ENCODE results near the gene RNF187. TPM values are rescaled to one million over a fixed set of nuclear protein-coding genes. Genes with fewer than 3 reads are reported as not detected.

Gene RNF187
- total RNA-seq, 2 experiments from 2014 or later, result 257 to 478 TPM

DNA sequence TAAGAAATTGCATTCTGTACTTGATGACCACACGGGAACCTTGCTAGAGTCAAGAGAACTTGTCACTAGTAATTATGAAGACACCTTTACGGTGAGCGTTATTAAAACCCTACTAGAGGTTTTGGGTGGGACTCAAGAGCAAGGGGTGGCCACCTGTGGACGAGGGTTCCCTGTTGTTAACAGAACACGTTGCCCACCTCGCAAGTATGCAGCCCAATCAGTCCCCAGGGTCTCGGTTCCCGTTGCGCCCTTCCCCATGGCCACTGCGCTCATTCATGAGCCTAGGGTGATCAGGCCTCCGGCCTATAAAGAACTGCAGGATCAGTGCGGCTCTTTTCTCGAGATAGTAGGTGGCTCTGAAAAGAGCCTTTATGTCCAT is 30.2 kb upstream of the RNF187 start:
- H3K9me2 ChIP-seq (ENCODE audit: insufficient read depth, low read length), result no peaks in the 10 kb centered on the region
- intact Hi-C loops (cut with micrococcal nuclease; ENCODE audit: unreplicated experiment), result loop anchor here (1.0 to 10.0 kb wide), 6 partner anchors 51 to 326 kb away; partner anchors contain the start of gene TRIM11
- ChIA-PET CTCF (ENCODE audit: unreplicated experiment) (interaction anchor here (0.6 kb wide), 1 partner anchor 457 kb away, joined by 4 read pairs; no protein-coding TSS in a partner anchor), POLR2A (interaction anchor here (0.7 to 7.9 kb wide), 9 partner anchors 8 to 237 kb away, joined by 3 to 74 read pairs (median 6); partner anchors contain the start of genes RNF187 and TRIM11)
- peaks cover 4% of the 10 kb centered on the region; the same call in 1 of the 2 replicates for H3K36me3 ChIP-seq (ENCODE audit: insufficient read depth, low read length)
- no peak overlapping the region for H2AFZ ChIP-seq (ENCODE audit: low read length)
- DNase-seq (ENCODE audit: low spot score), result peak; percentile 70
- peak overlapping the region; percentile 94 for H3K27ac ChIP-seq (ENCODE audit: low read depth, low read length, poor library complexity, severe bottlenecking)
- BruUV-seq (replicated peaks), result no TSS peak
- H3K4me1 ChIP-seq (ENCODE audit: insufficient read depth, low read length, poor library complexity, severe bottlenecking), result peaks cover 34% of the 10 kb centered on the region
- peaks cover 54% of the 10 kb centered on the region for H3K79me2 ChIP-seq (ENCODE audit: insufficient read depth, low read depth, low read length)
- no peaks in the 10 kb centered on the region for H3K9me3 ChIP-seq (ENCODE audit: low read length)
- no peak for TF ChIP-seq EZH2phosphoT487 (IDR thresholded peaks at IDR 0.05; ENCODE audit: borderline replicate concordance, low read depth, low read length)
- no peak for TF ChIP-seq CTCF (conservative IDR thresholded peaks at IDR 0.05; ENCODE audit: low read length)
- peak overlapping the region; percentile 78 for H3K4me3 ChIP-seq (ENCODE audit: low read depth, low read length, poor library complexity, severe bottlenecking)
- peaks cover 4% of the 10 kb centered on the region for H4K20me1 ChIP-seq (ENCODE audit: insufficient read depth, low read length)
- H3K4me2 ChIP-seq (ENCODE audit: low read length), result peak overlapping the region; percentile 80

DNA sequence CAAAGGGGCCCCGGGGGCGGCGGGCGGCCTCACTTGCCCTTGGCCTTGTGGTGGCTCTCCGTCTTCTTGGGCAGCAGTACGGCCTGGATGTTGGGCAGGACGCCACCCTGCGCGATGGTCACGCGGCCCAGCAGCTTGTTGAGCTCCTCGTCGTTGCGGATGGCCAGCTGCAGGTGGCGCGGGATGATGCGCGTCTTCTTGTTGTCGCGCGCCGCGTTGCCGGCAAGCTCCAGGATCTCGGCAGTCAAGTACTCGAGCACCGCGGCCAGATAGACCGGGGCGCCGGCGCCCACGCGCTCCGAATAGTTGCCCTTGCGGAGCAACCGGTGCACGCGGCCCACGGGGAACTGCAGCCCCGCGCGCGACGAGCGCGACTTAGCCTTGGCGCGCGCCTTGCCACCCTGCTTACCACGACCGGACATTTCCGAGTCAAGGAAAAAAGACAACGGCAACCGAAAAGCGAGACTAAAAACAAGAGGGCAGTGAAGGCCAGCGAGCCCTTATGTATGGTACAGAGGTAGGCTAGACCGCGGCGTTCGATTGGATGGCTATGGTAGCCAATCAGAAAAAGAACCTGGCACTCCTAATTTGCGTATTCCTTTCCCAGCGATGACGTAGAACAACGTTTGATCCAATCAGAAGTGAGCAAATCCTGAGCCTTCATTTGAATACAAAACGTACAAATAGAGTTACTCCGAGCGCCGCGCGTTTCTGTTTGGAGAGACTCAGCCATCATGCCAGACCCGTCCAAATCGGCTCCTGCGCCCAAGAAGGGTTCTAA is 29.6 kb upstream of the RNF187 start:
- Histone ChIP-seq H3K9me3 (ENCODE audit: low read length) (no peaks in the 10 kb centered on the region), H3K36me3 (ENCODE audit: insufficient read depth, low read length) (peaks cover 4% of the 10 kb centered on the region; the same call in 1 of the 2 replicates), H3K4me3 (ENCODE audit: low read depth, low read length, poor library complexity, severe bottlenecking) (peak overlapping the region; percentile 78), H3K9me2 (ENCODE audit: insufficient read depth, low read length) (no peaks in the 10 kb centered on the region), H3K4me1 (ENCODE audit: insufficient read depth, low read length, poor library complexity, severe bottlenecking) (peaks cover 39% of the 10 kb centered on the region), H4K20me1 (ENCODE audit: insufficient read depth, low read length) (peaks cover 4% of the 10 kb centered on the region), H3K4me2 (ENCODE audit: low read length) (peak overlapping the region; percentile 91), H3K79me2 (ENCODE audit: insufficient read depth, low read depth, low read length) (peaks cover 60% of the 10 kb centered on the region), H3K27ac (ENCODE audit: low read depth, low read length, poor library complexity, severe bottlenecking) (peak overlapping the region; percentile 94), H2AFZ (ENCODE audit: low read length) (no peak overlapping the region)
- CTCF ChIA-PET (ENCODE audit: unreplicated experiment), result interaction anchor here (0.6 kb wide), 1 partner anchor 458 kb away, joined by 4 read pairs; no protein-coding TSS in a partner anchor
- intact Hi-C loops (cut with micrococcal nuclease; ENCODE audit: unreplicated experiment), result loop anchor here (1.0 to 10.0 kb wide), 6 partner anchors 51 to 327 kb away; partner anchors contain the start of gene TRIM11
- BruUV-seq (replicated peaks), result TSS peak; percentile 91
- DNase-seq (ENCODE audit: low spot score), result peak; percentile 99
- POLR2A ChIA-PET, result interaction anchor here (0.7 to 7.9 kb wide), 12 partner anchors 7 to 238 kb away, joined by 3 to 74 read pairs (median 6); partner anchors contain the start of genes RNF187 and TRIM11
- TF ChIP-seq CTCF (conservative IDR thresholded peaks at IDR 0.05; ENCODE audit: low read length), result peak; percentile 57; the same call in 1 of the 2 replicates
- no peak for TF ChIP-seq EZH2phosphoT487 (IDR thresholded peaks at IDR 0.05; ENCODE audit: borderline replicate concordance, low read depth, low read length)
